HEK293T (cell line): ENCODE measurements around the gene CUL9.

Experiments
- CTCF ChIA-PET: fragments of 350-600 bp; formaldehyde crosslinking; extraction: SDS; loops from one replicate; lab custom pipeline; 2021; ENCODE audit warnings: antibody characterized with exemption, inconsistent platforms; lab: Yijun Ruan, JAX
- POLR2A ChIA-PET: fragments of 350-600 bp; formaldehyde crosslinking; extraction: SDS; loops from one replicate; lab custom pipeline; 2020; ENCODE audit warnings: antibody characterized with exemption, inconsistent platforms; lab: Yijun Ruan, JAX
- DNase-seq: peaks from one replicate; pipeline ENCODE4 v3.0.0; 2012; ENCODE audit warnings: mixed read lengths; ENCODE audit errors: extremely low spot score
- ARNT ChIP-seq: fragments of 450-650 bp; IDR thresholded peaks from 2 replicates; pipeline ENCODE4 v1.6.1; 2017; ENCODE audit warnings: mild to moderate bottlenecking
- BHLHE40 ChIP-seq: fragments of 450-650 bp; IDR thresholded peaks from 2 replicates; pipeline ENCODE4 v1.6.1; 2016; ENCODE audit warnings: mild to moderate bottlenecking, moderate library complexity, borderline replicate concordance
- CTBP1 ChIP-seq: fragments of 450-650 bp; IDR thresholded peaks from 2 replicates; pipeline ENCODE4 v1.6.1; 2016; ENCODE audit warnings: borderline replicate concordance
- ELF4 ChIP-seq: fragments of 450-650 bp; IDR thresholded peaks from 2 replicates; pipeline ENCODE4 v1.6.1; 2017; ENCODE audit warnings: antibody characterized with exemption
- FOXA1 ChIP-seq: fragments of 450-650 bp; IDR thresholded peaks from 2 replicates; pipeline ENCODE4 v1.6.1; 2016; ENCODE audit warnings: mild to moderate bottlenecking
- FOXK2 ChIP-seq: fragments of 450-650 bp; IDR thresholded peaks from 2 replicates; pipeline ENCODE4 v1.6.1; 2016; ENCODE audit warnings: mild to moderate bottlenecking
- FOXM1 ChIP-seq: fragments of 450-650 bp; IDR thresholded peaks from 2 replicates; pipeline ENCODE4 v1.6.1; 2017; ENCODE audit warnings: mild to moderate bottlenecking, borderline replicate concordance
- HDGF ChIP-seq: fragments of 450-650 bp; IDR thresholded peaks from 2 replicates; pipeline ENCODE4 v1.6.1; 2017; ENCODE audit warnings: antibody characterized with exemption, borderline replicate concordance
- L3MBTL2 ChIP-seq: fragments of 450-650 bp; conservative IDR thresholded peaks from 2 replicates; pipeline ENCODE4 v1.6.1; 2016; ENCODE audit warnings: mild to moderate bottlenecking
- LEF1 ChIP-seq: fragments of 450-650 bp; IDR thresholded peaks from 2 replicates; pipeline ENCODE4 v1.6.1; 2017; ENCODE audit warnings: mild to moderate bottlenecking, borderline replicate concordance
- NFRKB ChIP-seq: fragments of 450-650 bp; IDR thresholded peaks from 2 replicates; pipeline ENCODE4 v1.6.1; 2016; ENCODE audit warnings: mild to moderate bottlenecking, moderate library complexity
- SP1 ChIP-seq: fragments of 450-650 bp; IDR thresholded peaks from 2 replicates; pipeline ENCODE4 v1.6.1; 2017
- SUZ12 ChIP-seq: fragments of 450-650 bp; IDR thresholded peaks from 2 replicates; pipeline ENCODE4 v1.6.1; 2016; ENCODE audit warnings: mild to moderate bottlenecking
- TARDBP ChIP-seq: fragments of 450-650 bp; IDR thresholded peaks from 2 replicates; pipeline ENCODE4 v1.6.1; 2016
- ZNF384 ChIP-seq: fragments of 450-650 bp; IDR thresholded peaks from 2 replicates; pipeline ENCODE4 v1.6.1; 2016
- TF ChIP-seq, protein P1 (sequence below): fragments of 450-650 bp; IDR thresholded peaks from 2 replicates; pipeline ENCODE4 v1.6.1; 2016

CUL9 gene

DNA sequence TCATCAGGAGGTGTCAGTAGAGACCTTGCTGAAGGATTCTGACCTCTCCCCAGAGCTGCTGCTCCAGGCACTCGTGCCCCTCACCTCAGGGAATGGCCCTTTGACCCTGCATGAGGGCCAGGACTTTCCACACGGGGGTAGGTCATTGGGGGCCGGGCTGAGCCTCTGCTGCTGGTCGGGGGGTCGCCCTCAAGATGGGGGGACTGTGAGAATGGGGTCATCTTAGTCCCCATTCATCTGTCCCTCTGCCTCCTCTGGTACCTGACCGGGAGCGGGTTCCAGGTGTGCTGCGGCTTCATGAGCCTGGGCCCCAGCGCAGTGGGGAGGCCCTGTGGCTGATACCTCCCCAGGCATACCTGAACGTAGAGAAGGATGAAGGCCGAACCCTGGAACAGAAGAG is 31.4 kb downstream of the CUL9 start:
- ChIA-PET POLR2A (no interaction called here), CTCF (no interaction called here)
- TF ChIP-seq FOXK2: no peak
- TF ChIP-seq ARNT: no peak
- no peak for TF ChIP-seq ELF4
- TF ChIP-seq BHLHE40: no peak
- TF ChIP-seq L3MBTL2: no peak
- no peak for TF ChIP-seq NFRKB
- DNase-seq: no peak

DNA sequence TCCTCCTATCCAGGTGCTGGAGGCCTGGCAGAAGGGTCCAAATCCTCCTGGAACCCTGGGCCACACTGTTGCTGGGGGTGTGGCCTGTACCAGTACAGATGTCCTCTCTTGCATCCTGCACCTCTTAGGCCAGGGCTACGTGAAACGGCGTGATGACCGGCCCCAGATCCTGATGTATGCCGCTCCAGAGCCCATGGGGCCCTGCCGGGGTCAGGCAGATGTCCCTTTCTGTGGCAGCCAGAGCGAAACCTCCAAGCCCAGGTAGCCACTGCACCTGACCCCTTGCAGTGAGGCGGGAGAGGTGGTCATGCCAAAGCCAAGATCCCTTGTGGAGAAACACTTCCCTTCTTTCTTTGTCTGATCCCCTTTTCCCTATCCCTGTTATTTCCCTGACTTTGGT is 33.1 kb downstream of the CUL9 start:
- DNase-seq: no peak
- ChIA-PET CTCF (no interaction called here), POLR2A (no interaction called here)
- TF ChIP-seq ARNT: no peak
- no peak for TF ChIP-seq CTBP1
- TF ChIP-seq, protein P1, sequence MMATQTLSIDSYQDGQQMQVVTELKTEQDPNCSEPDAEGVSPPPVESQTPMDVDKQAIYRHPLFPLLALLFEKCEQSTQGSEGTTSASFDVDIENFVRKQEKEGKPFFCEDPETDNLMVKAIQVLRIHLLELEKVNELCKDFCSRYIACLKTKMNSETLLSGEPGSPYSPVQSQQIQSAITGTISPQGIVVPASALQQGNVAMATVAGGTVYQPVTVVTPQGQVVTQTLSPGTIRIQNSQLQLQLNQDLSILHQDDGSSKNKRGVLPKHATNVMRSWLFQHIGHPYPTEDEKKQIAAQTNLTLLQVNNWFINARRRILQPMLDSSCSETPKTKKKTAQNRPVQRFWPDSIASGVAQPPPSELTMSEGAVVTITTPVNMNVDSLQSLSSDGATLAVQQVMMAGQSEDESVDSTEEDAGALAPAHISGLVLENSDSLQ: no peak
- TF ChIP-seq LEF1: no peak
- no peak for TF ChIP-seq NFRKB
- no peak for TF ChIP-seq ZNF384
- no peak for TF ChIP-seq BHLHE40
- no peak for TF ChIP-seq FOXK2
- no peak for TF ChIP-seq HDGF
- TF ChIP-seq SUZ12: no peak
- no peak for TF ChIP-seq ELF4
- no peak for TF ChIP-seq TARDBP
- no peak for TF ChIP-seq SP1
- TF ChIP-seq L3MBTL2: no peak

DNA sequence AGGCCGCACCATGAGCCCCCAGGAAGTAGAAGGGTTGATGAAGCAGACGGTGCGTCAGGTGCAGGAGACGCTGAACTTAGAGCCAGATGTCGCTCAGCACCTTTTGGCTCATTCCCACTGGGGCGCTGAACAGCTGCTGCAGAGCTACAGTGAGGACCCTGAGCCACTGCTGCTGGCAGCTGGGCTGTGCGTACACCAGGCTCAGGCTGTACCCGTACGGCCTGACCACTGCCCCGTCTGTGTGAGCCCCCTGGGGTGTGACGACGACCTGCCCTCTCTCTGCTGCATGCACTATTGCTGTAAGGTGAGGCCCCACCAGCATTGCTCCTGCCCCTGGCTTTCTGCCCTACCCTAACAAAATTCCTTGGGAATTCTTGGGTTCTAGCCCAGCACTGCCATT is 34.2 kb downstream of the CUL9 start:
- no peak for TF ChIP-seq SP1
- TF ChIP-seq SUZ12: no peak
- TF ChIP-seq, protein P1: no peak
- no peak for TF ChIP-seq LEF1
- no peak for TF ChIP-seq FOXK2
- no peak for TF ChIP-seq HDGF
- CTCF ChIA-PET: interaction anchor here (1.0 kb wide), 1 partner anchor 13 kb away, joined by 3 read pairs; the partner anchor contains the start of gene DNPH1
- no peak for DNase-seq
- POLR2A ChIA-PET: interaction anchor here (1.7 kb wide), 1 partner anchor 15 kb away, joined by 4 read pairs; no protein-coding TSS in a partner anchor

DNA sequence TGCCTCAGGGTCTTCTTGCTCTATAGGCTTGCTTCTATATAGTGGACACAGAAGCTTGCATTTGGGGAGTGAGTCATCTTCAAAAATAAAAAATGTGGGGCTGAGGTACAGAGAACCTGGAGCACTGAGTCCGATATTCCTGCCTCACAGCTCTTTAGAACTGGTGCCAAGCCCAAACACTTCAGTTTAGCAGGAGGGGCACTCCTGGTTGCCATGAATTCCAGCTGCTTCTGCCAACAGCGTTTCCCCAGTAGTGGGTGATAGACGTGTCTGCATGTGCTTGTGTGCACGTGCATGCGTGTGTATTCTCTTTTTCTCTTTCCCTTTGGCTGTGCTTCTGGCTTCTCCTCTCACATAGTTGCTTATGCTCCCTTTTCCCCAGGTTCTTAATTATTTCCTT is 35.4 kb downstream of the CUL9 start:
- POLR2A ChIA-PET: interaction anchor here (1.7 kb wide), 1 partner anchor 17 kb away, joined by 4 read pairs; no protein-coding TSS in a partner anchor
- no peak for TF ChIP-seq HDGF
- no peak for TF ChIP-seq FOXM1
- no peak for TF ChIP-seq SP1
- TF ChIP-seq BHLHE40: no peak
- TF ChIP-seq ARNT: no peak
- no peak for TF ChIP-seq ELF4
- no peak for TF ChIP-seq LEF1
- no peak for TF ChIP-seq NFRKB
- no peak for TF ChIP-seq TARDBP
- TF ChIP-seq, protein P1: no peak
- TF ChIP-seq CTBP1: no peak
- no peak for TF ChIP-seq FOXA1
- no peak for TF ChIP-seq FOXK2
- no peak for TF ChIP-seq L3MBTL2
- no peak for TF ChIP-seq ZNF384
- no peak for TF ChIP-seq SUZ12
- DNase-seq: no peak
- CTCF ChIA-PET: interaction anchor here (0.8 kb wide), 1 partner anchor 13 kb away, joined by 3 read pairs; no protein-coding TSS in a partner anchor

DNA sequence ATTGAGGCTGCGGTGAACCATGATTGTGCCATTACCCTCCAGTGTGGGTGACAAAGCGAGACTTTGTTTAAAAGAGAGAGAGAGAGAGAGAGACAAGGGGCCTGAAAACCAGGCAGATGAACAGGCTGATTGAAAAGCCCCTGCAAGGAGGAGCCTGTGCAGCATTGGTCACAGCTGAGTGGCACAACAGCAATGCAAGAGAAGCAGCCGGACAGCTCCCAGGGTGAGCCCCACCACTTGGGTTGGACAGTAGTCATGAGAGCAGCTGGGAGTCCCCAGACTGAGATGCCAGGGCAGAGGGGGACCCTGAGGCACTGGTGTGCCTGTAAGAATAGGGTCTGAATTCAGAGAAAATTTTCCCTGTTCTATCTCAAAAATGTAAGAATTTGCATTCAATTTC is 37.1 kb downstream of the CUL9 start:
- no peak for DNase-seq
- no peak for TF ChIP-seq ZNF384
- no peak for TF ChIP-seq SUZ12
- no peak for TF ChIP-seq CTBP1
- no peak for TF ChIP-seq LEF1
- TF ChIP-seq BHLHE40: no peak
- no peak for TF ChIP-seq HDGF
- no peak for TF ChIP-seq ELF4
- no peak for TF ChIP-seq TARDBP
- no peak for TF ChIP-seq FOXA1
- TF ChIP-seq FOXM1: no peak
- TF ChIP-seq SP1: no peak
- no peak for TF ChIP-seq ARNT
- no peak for TF ChIP-seq L3MBTL2
- TF ChIP-seq, protein P1: no peak
- no peak for TF ChIP-seq FOXK2
- no peak for TF ChIP-seq NFRKB
- POLR2A ChIA-PET: no interaction called here
- CTCF ChIA-PET: interaction anchor here (0.5 kb wide), 1 partner anchor 52 kb away, joined by 4 read pairs; no protein-coding TSS in a partner anchor

DNA sequence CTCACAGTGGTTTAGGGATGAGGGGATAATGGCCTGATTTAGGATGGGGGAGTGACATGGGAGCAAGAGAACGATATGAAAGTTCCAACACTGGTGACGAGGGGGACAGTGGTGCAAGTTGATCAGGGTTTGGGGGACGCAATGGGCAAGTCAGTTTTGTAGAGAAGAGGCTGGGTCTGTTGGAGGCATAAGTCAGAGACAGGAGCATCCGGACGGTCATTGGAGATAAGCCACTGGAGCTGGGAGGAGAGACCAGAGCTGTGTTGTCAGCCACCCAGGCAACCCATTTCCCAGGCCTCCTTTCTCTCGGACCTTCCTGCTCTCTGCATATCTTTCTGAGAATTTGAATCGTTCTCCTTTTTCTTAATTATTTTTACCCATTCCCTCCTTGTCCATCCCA is 37.8 kb downstream of the CUL9 start:
- DNase-seq: no peak
- ChIA-PET POLR2A (interaction anchor here (0.7 to 2.4 kb wide), 3 partner anchors 10 to 27 kb away, joined by 3 to 11 read pairs (median 7); partner anchors contain the start of gene DNPH1), CTCF (no interaction called here)
- TF ChIP-seq NFRKB (no peak), FOXA1 (no peak), ZNF384 (no peak), BHLHE40 (no peak), LEF1 (no peak), FOXK2 (no peak), L3MBTL2 (no peak), HDGF (no peak), SUZ12 (no peak), ARNT (no peak), TARDBP (no peak), SP1 (no peak), CTBP1 (no peak), ELF4 (no peak), FOXM1 (no peak)
- TF ChIP-seq, protein P1: no peak
